GM12892 (cell line): ENCODE data around the gene FLT1.

Experiments
- POLR2A ChIP-seq: IDR thresholded peaks from 2 replicates; pipeline ENCODE4 v1.6.1; 2011; ENCODE audit warnings: low read depth, low read length, control low read depth
- TAF1 ChIP-seq: IDR thresholded peaks from 2 replicates; pipeline ENCODE4 v1.6.1; 2011; ENCODE audit warnings: low read depth, mild to moderate bottlenecking, control low read depth, low read length, borderline replicate concordance

GRCh38 chr13:28402057-28402381 lies 92.9 kb downstream of the FLT1 start:
- no peak for TF ChIP-seq TAF1
- TF ChIP-seq POLR2A, result no peak
